OCI-LY3 (cell line): ENCODE measurements around the gene LRRC73.
"Not testable (repeated sequence)": the region's sequence is repeated elsewhere in the genome, so short reads cannot be mapped to it uniquely, and the experiment has no call there.

Source experiments
- H2AFZ ChIP-seq: fragments of 200-600, 300-600 bp; shearing (Covaris generic); 2 replicates; pipeline ENCODE4 v1.6.0; 2014; ENCODE audit warnings: antibody characterized with exemption, low read depth, low read length
- H3K27ac ChIP-seq: fragments of 200-600, 300-600 bp; sonication (generic); 2 replicates; pipeline ENCODE4 v1.5.1; 2014; ENCODE audit warnings: mild to moderate bottlenecking, low read length, moderate library complexity, mixed read lengths
- H3K27me3 ChIP-seq: fragments of 200-600, 300-600 bp; sonication (generic); 2 replicates; pipeline ENCODE4 v1.6.1; 2014; ENCODE audit warnings: low read depth, low read length, mixed read lengths
- H3K36me3 ChIP-seq: fragments of 200-600, 300-600 bp; sonication (generic); replicated peaks from 2 replicates; pipeline ENCODE3; 2014; ENCODE audit warnings: low read depth, low read length, mixed read lengths
- H3K4me1 ChIP-seq: fragments of 300-600, 200-600 bp; sonication (generic); 2 replicates; pipeline ENCODE4 v1.6.1; 2014; ENCODE audit warnings: low read length, mixed read lengths
- H3K4me2 ChIP-seq: fragments of 200-600, 300-600 bp; sonication (generic); 2 replicates; pipeline ENCODE4 v1.6.1; 2014; ENCODE audit warnings: low read length, mixed read lengths
- H3K4me3 ChIP-seq: fragments of 300-600, 200-600 bp; sonication (generic); 2 replicates; pipeline ENCODE4 v1.5.1; 2014; ENCODE audit warnings: antibody characterized with exemption, mild to moderate bottlenecking, low read length, moderate library complexity
- H3K79me2 ChIP-seq: fragments of 300-600, 200-600 bp; shearing (Covaris generic); 2 replicates; pipeline ENCODE4 v1.6.1; 2014; ENCODE audit warnings: mild to moderate bottlenecking, low read length, mixed read lengths
- H3K9ac ChIP-seq: fragments of 300-600, 200-600 bp; shearing (Covaris generic); 2 replicates; pipeline ENCODE4 v1.6.0; 2014; ENCODE audit warnings: mild to moderate bottlenecking, low read length, moderate library complexity
- H3K9me3 ChIP-seq: fragments of 200-600, 300-600 bp; shearing (Covaris generic); 2 replicates; pipeline ENCODE4 v1.6.1; 2014; ENCODE audit warnings: low read length, mixed read lengths; ENCODE audit not compliant: insufficient read depth
- H4K20me1 ChIP-seq: fragments of 200-600, 300-600 bp; sonication (generic); 2 replicates; pipeline ENCODE4 v1.6.1; 2016; ENCODE audit warnings: low read length, mixed read lengths; ENCODE audit not compliant: insufficient read depth
- CTCF ChIP-seq: fragments of 200-600, 300-600 bp; sonication (generic); IDR thresholded peaks from 2 replicates; pipeline ENCODE4 v1.5.1; 2014; ENCODE audit warnings: antibody characterized with exemption, low read length, low read depth
- EZH2phosphoT487 ChIP-seq: fragments of 200-600 bp; shearing (Covaris generic); IDR thresholded peaks from 2 replicates; pipeline ENCODE4 v1.6.1; 2018; ENCODE audit warnings: antibody characterized with exemption, mixed run types, low read depth

The LRRC73 gene

GRCh38 chr6:43468748-43469681 is 41.1 kb downstream of the LRRC73 start:
- H2AFZ ChIP-seq: no peak overlapping the region
- H3K4me3 ChIP-seq: no peak overlapping the region
- no peak overlapping the region for H3K9ac ChIP-seq

GRCh38 chr6:43468240-43468639 is 41.9 kb downstream of the LRRC73 start:
- no peaks in the 10 kb centered on the region for H3K79me2 ChIP-seq
- no peaks in the 10 kb centered on the region for H4K20me1 ChIP-seq
- H3K4me1 ChIP-seq: no peaks in the 10 kb centered on the region
- H3K4me2 ChIP-seq: no peak overlapping the region
- H3K36me3 ChIP-seq: no peaks in the 10 kb centered on the region
- no peak overlapping the region for H2AFZ ChIP-seq
- no peaks in the 10 kb centered on the region for H3K9me3 ChIP-seq
- H3K9ac ChIP-seq: no peak overlapping the region
- peaks cover 6% of the 10 kb centered on the region for H3K27me3 ChIP-seq
- no peak overlapping the region for H3K27ac ChIP-seq
- TF ChIP-seq CTCF (no peak), EZH2phosphoT487 (no peak)
- no peak overlapping the region for H3K4me3 ChIP-seq

More at GRCh38 chr6:43468748-43469681, 41.1 kb downstream of the LRRC73 start:
- Histone ChIP-seq H3K27me3 (peaks cover 4% of the 10 kb centered on the region), H3K9me3 (no peaks in the 10 kb centered on the region), H3K36me3 (no peaks in the 10 kb centered on the region), H3K4me2 (no peak overlapping the region), H3K4me1 (no peaks in the 10 kb centered on the region), H3K79me2 (no peaks in the 10 kb centered on the region), H3K27ac (no peak overlapping the region), H4K20me1 (no peaks in the 10 kb centered on the region)
- TF ChIP-seq EZH2phosphoT487 (no peak), CTCF (no peak)

GRCh38 chr6:43467752-43468151 is 42.4 kb downstream of the LRRC73 start:
- Histone ChIP-seq H3K27ac (no peak overlapping the region), H3K27me3 (peaks cover 9% of the 10 kb centered on the region), H3K36me3 (no peaks in the 10 kb centered on the region), H4K20me1 (no peaks in the 10 kb centered on the region), H3K9me3 (no peaks in the 10 kb centered on the region), H3K4me3 (no peak overlapping the region), H3K4me2 (no peak overlapping the region), H3K4me1 (no peaks in the 10 kb centered on the region), H2AFZ (no peak overlapping the region), H3K9ac (no peak overlapping the region), H3K79me2 (no peaks in the 10 kb centered on the region)
- TF ChIP-seq EZH2phosphoT487 (no peak), CTCF (no peak)

- not testable (repeated sequence) for H3K9ac ChIP-seq, H3K4me3 ChIP-seq, H3K4me1 ChIP-seq, H3K36me3 ChIP-seq, H3K4me2 ChIP-seq, H3K79me2 ChIP-seq, H3K9me3 ChIP-seq, H3K27ac ChIP-seq, H4K20me1 ChIP-seq, H2AFZ ChIP-seq
- H3K27me3 ChIP-seq: peaks cover 13% of the 10 kb centered on the region
These were observed 42.9 kb downstream of the LRRC73 start for GRCh38 chr6:43467265-43467664.
